M059J (cell line): ENCODE data around the gene ZYG11A. TPM values are rescaled to one million over a fixed set of nuclear protein-coding genes. Genes with fewer than 3 reads are reported as not detected.
A peak's percentile ranks its signal among the peaks of the same experiment; 100 is the strongest.

Experiments
- DNase-seq: peaks from one replicate; pipeline ENCODE4 v3.0.0-alpha.2; 2012; ENCODE audit warnings: low read depth
- total RNA-seq: library from RNA; depleted of rRNA; stranded (reverse); fragments of >200 nt; shearing (Covaris generic); gene quantifications from 2 replicates; pipeline ENCODE4 v1.2.3, GENCODE V29; 2014; rRNA removed

ZYG11A gene
- total RNA-seq, 1 experiment from 2014 or later = 0.64 TPM

DNA sequence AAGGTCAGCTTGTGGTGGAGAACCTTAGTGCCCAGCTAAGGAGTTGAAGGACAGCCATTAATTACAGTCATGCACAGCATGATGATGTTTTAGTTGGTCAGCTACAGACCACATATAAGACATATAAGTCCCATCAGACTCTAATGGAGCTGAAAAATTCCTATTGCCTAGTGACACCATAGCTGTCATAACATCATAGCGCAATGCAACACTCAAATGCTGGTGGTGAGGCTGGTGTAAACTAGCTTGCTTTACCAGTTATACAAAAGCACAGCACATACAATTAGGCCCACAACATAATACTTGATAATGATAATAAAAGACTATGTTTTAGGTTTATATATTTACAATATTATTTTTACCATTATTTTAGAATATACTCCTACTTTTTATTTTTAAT is 75.0 kb downstream of the ZYG11A start:
- DNase-seq = no peak

DNA sequence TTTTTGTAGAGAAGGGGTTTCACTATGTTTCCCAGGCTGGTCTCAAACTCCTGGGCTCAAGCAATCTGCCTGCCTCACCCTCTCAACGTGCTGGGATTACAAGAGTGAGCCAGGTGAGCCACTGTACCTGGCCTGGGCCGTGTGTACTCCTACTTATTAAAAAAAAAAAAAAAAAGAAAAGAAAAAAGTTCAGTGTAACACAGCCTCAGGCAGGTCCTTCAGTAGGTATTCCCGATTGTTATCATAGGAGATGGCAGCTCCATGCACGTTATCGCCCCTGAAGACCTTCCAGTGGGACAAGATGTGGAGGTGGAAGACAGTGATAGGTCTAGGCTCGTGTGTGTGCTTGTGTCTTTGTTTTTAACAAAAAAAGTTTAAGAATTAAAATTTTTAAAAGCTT is 75.6 kb downstream of the ZYG11A start:
- no peak for DNase-seq

DNA sequence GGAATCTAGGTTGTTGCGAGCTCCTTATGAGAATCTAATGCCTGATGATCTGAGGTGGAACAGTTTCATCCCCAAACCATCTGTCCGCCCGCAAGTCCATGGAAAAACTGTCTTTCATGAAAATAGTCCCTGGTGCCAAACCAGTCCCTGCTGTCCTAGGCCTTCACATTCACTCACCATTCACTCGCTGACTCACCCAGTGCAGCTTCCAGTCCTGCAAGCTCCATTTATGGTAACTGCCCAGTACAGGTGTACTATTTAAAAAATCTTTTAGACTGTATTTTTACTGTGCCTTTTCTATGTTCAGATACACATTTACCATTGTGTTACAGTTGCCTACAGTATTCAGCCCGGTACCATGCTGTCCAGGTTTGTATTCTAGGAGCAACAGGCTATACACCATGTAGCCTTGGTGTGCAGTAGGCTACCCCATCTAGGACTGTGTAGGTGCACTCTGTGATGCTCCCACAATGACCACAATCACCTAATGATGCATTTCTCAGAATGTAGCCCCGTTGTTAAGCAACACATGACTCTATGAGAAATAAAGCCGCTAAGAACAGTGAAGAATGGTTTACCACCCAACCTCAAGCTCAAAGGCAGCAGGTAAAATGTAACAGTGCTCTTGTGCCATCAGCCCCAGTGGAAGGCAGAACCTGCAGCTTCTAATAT is 76.6 kb downstream of the ZYG11A start:
- DNase-seq = peak; percentile 36

DNA sequence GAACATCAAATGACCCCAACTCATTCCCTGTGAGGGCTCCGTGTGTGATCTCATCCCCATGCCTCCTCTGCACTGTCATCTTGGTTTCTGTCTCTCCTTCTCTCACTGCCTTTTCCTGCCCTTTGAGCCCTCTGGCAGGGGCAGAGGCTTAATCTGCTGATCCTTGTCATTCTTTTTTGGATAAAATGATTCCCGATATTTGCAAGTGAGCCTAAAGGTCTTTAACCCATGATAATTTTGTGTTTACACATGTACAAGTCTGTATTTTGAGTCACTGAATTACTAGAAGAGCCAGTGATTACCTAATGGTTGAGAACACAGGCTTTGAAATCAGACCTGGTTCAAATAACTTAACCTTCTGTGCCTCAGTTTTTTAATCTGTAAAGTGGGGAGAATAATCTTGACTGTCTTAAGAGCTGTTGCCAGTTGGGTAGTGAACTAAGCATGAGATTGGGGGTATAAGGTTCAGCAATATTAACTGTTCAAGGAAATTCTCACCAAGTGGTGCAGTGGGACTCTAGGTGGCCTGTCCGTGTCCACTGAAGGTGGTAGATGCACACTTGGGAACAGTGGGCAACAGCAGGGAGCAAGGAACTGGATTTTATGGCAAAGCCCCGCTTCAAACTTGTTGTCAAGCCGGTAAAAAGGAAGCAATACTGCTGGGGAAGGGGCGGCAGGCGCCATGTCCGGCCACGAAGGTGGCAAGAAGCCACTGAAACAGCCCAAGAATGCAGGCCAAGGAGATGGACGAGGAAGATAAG is 77.3 kb downstream of the ZYG11A start:
- DNase-seq = no peak

DNA sequence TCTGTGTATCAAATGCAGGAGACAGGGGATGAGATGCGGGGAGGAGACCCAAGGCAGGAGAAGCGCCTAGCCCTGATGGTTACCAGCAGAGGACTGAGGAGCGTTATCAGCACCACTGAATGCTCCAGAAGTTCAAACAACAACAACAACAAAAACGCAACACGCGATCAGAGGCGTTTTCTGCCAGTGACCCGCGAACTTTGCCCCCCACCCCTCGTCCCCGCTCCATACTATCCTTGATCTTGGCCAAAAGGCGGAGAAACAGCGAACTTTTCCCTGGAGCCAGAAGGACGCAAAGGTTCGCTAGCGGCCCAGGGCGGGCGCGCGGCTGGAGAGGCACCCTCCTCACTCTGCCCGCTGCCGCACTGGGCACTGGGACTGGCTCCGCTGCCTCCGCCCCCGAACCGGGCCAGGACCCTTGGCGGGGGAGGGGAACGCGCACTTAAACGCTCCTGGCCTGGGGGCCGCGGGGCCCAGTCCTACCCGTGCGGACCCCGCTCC is 78.3 kb downstream of the ZYG11A start:
- DNase-seq = no peak

DNA sequence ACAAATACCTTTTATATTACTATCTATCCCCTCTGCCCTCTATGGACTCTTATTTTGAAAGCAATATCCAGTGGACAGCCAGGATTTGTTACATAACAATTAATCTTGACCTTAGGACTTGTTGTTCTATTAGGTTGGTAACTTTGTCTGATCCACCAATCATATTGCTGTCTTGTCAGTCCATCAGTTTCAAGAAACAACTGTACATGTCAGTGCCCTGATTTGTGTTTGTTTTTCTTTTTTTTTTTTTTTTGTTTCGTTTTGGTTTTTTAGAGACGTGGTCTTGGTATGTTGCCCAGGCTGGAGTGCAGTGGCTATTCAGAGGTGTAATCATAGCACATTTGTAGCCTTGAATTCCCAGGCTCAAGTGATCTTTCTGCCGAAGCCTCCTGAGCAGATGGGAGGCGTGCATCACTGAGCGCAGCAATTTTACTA is 83.0 kb downstream of the ZYG11A start:
- DNase-seq = peak; percentile 31

DNA sequence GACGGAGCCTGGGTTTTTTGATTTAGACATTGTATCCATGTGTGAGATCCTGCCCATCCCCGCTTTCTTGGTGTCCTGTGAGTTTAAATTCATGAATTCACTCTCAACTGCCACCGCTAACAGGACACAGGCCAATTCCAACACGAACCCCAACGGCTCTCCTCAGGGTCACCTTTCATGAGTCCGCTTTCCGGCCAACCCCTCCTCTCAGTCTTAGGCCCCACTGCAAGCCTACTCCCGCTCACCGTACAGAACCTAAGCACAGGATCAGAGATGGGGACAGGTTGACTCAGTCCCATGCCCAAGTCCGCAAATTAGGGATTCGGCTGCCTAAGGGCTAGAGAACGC is 84.3 kb downstream of the ZYG11A start:
- no peak for DNase-seq

DNA sequence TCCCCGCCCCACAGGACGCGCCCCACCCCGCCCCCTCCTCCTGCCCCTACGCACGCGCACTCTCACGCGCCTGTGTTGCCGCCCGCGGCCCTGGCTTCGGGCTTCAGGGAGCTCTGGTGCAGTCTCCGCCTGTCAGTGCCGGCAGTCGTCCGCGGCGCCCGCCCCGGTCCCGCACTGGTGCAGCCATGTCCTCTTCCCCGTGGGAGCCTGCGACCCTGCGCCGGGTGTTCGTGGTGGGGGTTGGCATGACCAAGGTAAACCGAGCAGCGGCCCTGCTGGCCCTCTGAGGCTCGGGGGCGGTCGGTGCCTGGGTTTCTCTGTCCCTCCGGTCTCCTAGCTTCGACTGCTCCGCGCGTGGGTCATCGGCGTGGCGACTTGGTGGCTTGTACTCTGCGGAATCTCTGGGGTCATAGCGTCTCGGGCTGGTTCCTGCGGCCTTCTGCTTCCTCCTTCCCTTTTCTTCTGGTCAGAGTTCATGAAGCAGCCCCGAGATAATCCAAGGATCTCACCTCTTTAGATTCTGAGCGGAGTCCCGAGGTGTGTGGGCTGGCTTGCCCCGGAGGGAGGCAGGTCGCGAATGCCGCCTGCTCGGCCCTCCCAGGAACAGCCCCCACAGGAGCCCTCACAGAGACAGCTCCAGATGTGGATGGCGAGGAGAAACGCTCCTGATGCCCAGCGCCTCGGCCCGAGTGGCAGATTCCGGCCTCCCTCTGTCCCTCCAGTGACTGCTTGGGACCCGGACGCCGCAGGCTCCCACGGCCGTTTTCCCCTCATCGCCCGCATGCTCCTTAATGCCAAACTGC is 84.9 kb downstream of the ZYG11A start, which contains the start of gene SCP2:
TSS of gene SCP2 (plus strand) at position 65 of the 803 bp plus-strand sequence. CDS start at position 186, 121 bp downstream.
- peak; percentile 74 for DNase-seq

DNA sequence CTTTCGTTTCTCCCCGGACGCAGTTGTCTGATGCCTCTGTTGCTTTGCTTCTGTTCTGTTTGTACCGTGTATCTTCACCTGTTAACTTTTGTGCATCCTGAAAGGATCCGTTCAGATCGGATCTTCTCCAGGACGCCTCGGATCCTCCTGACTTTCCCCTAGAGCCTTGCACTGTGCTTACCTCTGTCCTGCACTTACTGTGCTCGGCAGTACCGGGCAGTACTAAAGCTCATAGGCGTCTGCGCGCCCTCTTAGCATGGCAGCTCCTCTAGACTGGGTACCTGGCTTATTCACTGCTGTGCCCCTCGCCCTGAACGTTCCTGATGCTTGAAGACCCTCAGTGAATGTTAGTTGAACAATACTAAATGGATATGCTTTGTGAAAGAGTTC is 85.5 kb downstream of the ZYG11A start:
- DNase-seq = no peak

DNA sequence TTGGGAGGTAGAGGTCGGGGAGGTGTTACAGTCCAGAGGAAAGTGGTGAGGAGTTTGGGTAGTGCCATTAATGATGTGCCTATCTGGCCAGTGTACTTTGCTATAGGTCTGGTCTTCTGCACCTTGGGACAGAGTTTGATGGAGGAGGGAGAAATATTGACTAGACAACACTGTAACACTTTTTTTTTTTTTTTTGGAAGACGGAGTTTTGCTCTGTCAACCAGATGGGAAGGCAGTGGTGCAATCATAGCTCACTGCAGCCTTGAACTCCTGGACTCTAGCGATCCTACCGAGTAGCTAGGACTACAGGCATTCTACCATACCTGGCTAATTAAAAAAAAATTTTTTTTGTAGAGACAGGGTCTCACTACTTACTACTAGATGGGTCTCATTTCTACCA is 86.5 kb downstream of the ZYG11A start:
- no peak for DNase-seq

DNA sequence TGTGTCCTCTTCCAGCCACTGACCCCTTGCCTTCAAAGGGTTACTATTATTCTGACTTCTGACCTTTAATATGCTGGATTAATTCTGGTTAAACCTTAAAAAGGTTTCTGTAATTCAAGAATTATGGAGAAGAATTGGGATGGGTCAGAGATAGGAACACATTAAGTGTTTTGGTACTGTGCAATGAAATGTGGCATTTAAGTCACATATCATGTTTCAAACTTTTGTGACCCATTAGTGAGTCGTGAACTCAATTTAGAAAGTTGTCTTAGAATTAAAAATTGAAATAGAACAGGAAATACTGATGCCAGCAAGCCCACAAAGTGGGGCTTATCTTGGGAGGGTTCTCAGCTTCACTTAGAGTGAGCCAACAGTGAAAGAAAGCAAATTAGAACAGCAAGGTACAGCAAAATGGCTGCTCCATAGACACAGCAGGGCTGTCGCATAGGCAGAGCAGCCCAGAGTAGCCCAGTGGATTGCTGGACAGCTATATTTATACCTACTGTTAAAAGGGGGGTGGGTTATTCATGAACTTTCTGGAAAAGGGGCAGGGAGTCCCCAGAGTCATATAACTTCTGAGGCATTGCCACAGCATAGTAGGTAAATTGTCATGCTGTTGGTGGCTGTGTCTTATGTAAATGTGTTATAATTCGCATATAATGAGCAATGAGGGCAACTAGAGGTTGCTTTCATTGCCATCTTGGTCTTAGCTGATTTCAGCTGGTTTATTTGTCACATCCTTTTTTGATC is 95.0 kb downstream of the ZYG11A start:
- DNase-seq = no peak

DNA sequence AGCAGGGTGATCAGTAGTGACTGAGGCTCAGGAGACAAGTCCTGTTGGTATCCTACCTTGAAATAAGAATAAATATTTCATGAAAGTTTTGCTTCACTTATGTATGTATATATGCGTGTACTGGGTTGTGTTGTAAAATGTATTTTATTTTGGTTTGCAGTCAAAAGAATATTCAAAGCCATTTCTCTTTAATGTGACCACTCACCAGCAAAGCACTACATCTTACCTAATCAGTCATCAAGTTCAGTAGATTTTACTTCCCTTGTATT is 95.6 kb downstream of the ZYG11A start:
- DNase-seq = no peak

DNA sequence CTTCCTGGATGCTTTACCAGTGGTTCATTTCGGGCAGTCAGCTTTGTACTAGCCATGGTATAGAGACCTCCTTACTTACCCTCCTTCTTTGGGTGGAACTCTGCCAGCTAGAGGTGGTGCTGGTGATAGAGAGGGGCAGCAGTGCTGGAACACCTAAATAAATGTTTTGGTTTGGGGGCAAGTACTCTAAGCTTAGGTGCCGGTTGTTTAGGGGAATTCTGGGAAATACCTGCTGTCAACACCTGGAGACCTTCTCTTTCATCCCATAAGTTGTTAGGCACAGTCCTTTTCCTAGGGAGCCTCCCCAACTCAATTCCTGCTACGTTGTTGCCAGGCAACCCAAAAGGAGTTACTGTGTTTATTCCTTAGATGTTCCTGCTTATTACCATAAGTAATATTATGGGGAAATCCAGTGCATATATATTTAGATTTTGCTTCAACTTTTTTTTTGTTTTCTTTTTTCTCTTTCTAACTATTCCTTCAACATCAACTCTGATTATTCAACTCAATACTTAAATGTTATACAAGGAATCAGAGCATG is 101.4 kb downstream of the ZYG11A start:
- DNase-seq = no peak

DNA sequence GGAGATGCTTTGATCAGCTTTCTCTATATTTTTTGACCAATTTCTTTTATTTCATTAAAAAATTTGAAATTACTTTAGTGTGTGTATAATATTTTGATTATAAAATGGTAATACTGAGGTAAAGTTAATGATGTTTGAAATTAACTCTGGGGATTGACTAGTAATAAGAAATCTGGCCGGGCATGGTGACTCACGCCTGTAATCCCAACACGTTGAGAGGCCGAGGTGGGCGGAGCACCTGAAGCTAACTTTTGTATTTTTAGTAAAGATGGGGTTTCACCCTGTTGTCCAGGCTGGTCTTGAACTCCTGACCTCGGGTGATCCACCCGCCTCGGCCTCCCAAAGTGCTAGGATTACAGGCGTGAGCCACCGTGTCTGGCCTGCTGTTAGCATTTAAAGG is 102.0 kb downstream of the ZYG11A start:
- DNase-seq = no peak

Other genes starting within 250 kb of the ZYG11A start
- 7.7 and 8.7 TPM in 2 replicates for gene GPX7, start 240.4 kb upstream of the ZYG11A start, total RNA-seq
- 0.15 TPM in 1 of 2 replicates, not detected in the other for gene SHISAL2A, start 209.6 kb upstream of the ZYG11A start, total RNA-seq
- 8.5 and 10.1 TPM in 2 replicates for gene COA7, start 144.4 kb upstream of the ZYG11A start, total RNA-seq
- gene ZYG11B, start 116.3 kb upstream of the ZYG11A start, total RNA-seq = 17.9 and 24.9 TPM in 2 replicates
- gene ECHDC2, start 79.0 kb downstream of the ZYG11A start, total RNA-seq = 12.3 and 19.7 TPM in 2 replicates
- 171 and 230 TPM in 2 replicates for gene SCP2, start 84.5 kb downstream of the ZYG11A start, total RNA-seq
- gene PODN, start 219.5 kb downstream of the ZYG11A start, total RNA-seq = not detected in 2 replicates